MM.1S (cell line): ENCODE measurements around the gene UBL3.

ENCODE experiments used
- DNase-seq: peaks from one replicate; pipeline ENCODE4 v3.0.0-alpha.2; 2015
- H2AFZ ChIP-seq: fragments of 300-600 bp; sonication (generic); 2 replicates; pipeline ENCODE4 v1.6.0; 2016; ENCODE audit warnings: antibody characterized with exemption, low read length
- H3F3A ChIP-seq: fragments of 300-600 bp; sonication (generic); 2 replicates; pipeline ENCODE4 v1.6.1; 2016; ENCODE audit warnings: mild to moderate bottlenecking, antibody characterized with exemption, low read length, moderate library complexity, mixed read lengths; ENCODE audit not compliant: insufficient read depth
- H3K27ac ChIP-seq: fragments of 300-600 bp; sonication (generic); 2 replicates; pipeline ENCODE4 v1.5.1; 2016; ENCODE audit warnings: mild to moderate bottlenecking, low read length
- H3K27me3 ChIP-seq: fragments of 300-600 bp; sonication (generic); replicated peaks from 2 replicates; pipeline ENCODE4 v1.6.0; 2016; ENCODE audit warnings: low read length; ENCODE audit not compliant: insufficient read depth
- H3K36me3 ChIP-seq: fragments of 300-600 bp; sonication (generic); replicated peaks from 2 replicates; pipeline ENCODE4 v1.6.1; 2016; ENCODE audit warnings: mild to moderate bottlenecking, low read length, mixed read lengths; ENCODE audit not compliant: insufficient read depth
- H3K4me1 ChIP-seq: fragments of 300-600 bp; sonication (generic); 2 replicates; pipeline ENCODE4 v1.6.1; 2016; ENCODE audit warnings: low read length, mixed read lengths
- H3K4me2 ChIP-seq: fragments of 300-600 bp; sonication (generic); 2 replicates; pipeline ENCODE4 v1.6.0; 2016; ENCODE audit warnings: low read depth, low read length
- H3K4me3 ChIP-seq: fragments of 300-600 bp; sonication (generic); 2 replicates; pipeline ENCODE4 v1.5.1; 2016; ENCODE audit warnings: low read length, mixed read lengths
- H3K79me2 ChIP-seq: fragments of 300-600 bp; sonication (generic); 2 replicates; pipeline ENCODE4 v1.6.1; 2016; ENCODE audit warnings: mixed run types, low read length, mixed read lengths
- H3K9ac ChIP-seq: fragments of 300-600 bp; sonication (generic); 2 replicates; pipeline ENCODE4 v1.6.1; 2016; ENCODE audit warnings: low read length, mixed read lengths
- H3K9me2 ChIP-seq: fragments of 300-600 bp; sonication (generic); replicated peaks from 2 replicates; pipeline ENCODE4 v1.6.1; 2016; ENCODE audit warnings: mild to moderate bottlenecking, low read length, mixed read lengths; ENCODE audit not compliant: insufficient read depth
- H3K9me3 ChIP-seq: fragments of 300-600 bp; sonication (generic); replicated peaks from 2 replicates; pipeline ENCODE4 v1.6.1; 2016; ENCODE audit warnings: mild to moderate bottlenecking, low read length, mixed read lengths; ENCODE audit not compliant: insufficient read depth
- H4K20me1 ChIP-seq: fragments of 300-600 bp; sonication (generic); 2 replicates; pipeline ENCODE4 v1.6.1; 2016; ENCODE audit warnings: mild to moderate bottlenecking, low read length, moderate library complexity, mixed read lengths; ENCODE audit not compliant: insufficient read depth
- EZH2 ChIP-seq: fragments of 300-600 bp; sonication (generic); optimal IDR thresholded peaks from 2 replicates; pipeline ENCODE3; 2017; ENCODE audit warnings: low read depth, mild to moderate bottlenecking, antibody characterized with exemption, low read length, mixed read lengths
- EZH2phosphoT487 ChIP-seq: fragments of 300-600 bp; sonication (generic); IDR thresholded peaks from 2 replicates; pipeline ENCODE4 v1.6.1; 2018; ENCODE audit warnings: antibody characterized with exemption, low read length
- TF ChIP-seq, protein P1 (sequence below): fragments of 300-600 bp; sonication (generic); IDR thresholded peaks from 2 replicates; pipeline ENCODE4 v1.5.1; 2016; ENCODE audit warnings: antibody characterized with exemption, low read length, mixed read lengths

Gene UBL3

GRCh38 chr13:29815336-29815735, 35.1 kb downstream of the UBL3 start:
- no peaks in the 10 kb centered on the region for H3K9me3 ChIP-seq
- no peak overlapping the region for H3K4me3 ChIP-seq
- H4K20me1 ChIP-seq = no peaks in the 10 kb centered on the region
- H3K9me2 ChIP-seq = no peaks in the 10 kb centered on the region
- H3K4me1 ChIP-seq = peaks cover 7% of the 10 kb centered on the region
- 0 out of 2 replicates have a peak, but pooled peaks cover 4% of the 10 kb centered on the region for H3F3A ChIP-seq
- no peak for DNase-seq
- H3K27me3 ChIP-seq = no peaks in the 10 kb centered on the region
- no peak overlapping the region for H3K4me2 ChIP-seq
- H3K27ac ChIP-seq = no peak overlapping the region
- no peaks in the 10 kb centered on the region for H3K36me3 ChIP-seq
- H3K79me2 ChIP-seq = no peaks in the 10 kb centered on the region
- no peak overlapping the region for H2AFZ ChIP-seq
- H3K9ac ChIP-seq = no peak overlapping the region
- no peak for TF ChIP-seq EZH2
- TF ChIP-seq, protein P1, sequence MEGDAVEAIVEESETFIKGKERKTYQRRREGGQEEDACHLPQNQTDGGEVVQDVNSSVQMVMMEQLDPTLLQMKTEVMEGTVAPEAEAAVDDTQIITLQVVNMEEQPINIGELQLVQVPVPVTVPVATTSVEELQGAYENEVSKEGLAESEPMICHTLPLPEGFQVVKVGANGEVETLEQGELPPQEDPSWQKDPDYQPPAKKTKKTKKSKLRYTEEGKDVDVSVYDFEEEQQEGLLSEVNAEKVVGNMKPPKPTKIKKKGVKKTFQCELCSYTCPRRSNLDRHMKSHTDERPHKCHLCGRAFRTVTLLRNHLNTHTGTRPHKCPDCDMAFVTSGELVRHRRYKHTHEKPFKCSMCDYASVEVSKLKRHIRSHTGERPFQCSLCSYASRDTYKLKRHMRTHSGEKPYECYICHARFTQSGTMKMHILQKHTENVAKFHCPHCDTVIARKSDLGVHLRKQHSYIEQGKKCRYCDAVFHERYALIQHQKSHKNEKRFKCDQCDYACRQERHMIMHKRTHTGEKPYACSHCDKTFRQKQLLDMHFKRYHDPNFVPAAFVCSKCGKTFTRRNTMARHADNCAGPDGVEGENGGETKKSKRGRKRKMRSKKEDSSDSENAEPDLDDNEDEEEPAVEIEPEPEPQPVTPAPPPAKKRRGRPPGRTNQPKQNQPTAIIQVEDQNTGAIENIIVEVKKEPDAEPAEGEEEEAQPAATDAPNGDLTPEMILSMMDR = no peak

- no peaks in the 10 kb centered on the region for H3K36me3 ChIP-seq
- H3K4me3 ChIP-seq = no peak overlapping the region
- H3K4me2 ChIP-seq = no peak overlapping the region
- no peaks in the 10 kb centered on the region for H3K9me2 ChIP-seq
- no peak overlapping the region for H3K27ac ChIP-seq
- no peak overlapping the region for H2AFZ ChIP-seq
- no peaks in the 10 kb centered on the region for H4K20me1 ChIP-seq
- no peak for DNase-seq
- no peaks in the 10 kb centered on the region for H3K27me3 ChIP-seq
- H3F3A ChIP-seq = no peaks in the 10 kb centered on the region
- no peak overlapping the region for H3K9ac ChIP-seq
- H3K4me1 ChIP-seq = no peaks in the 10 kb centered on the region
- TF ChIP-seq, protein P1 = no peak
- no peak for TF ChIP-seq EZH2phosphoT487
- TF ChIP-seq EZH2 = no peak
- H3K79me2 ChIP-seq = no peaks in the 10 kb centered on the region
- H3K9me3 ChIP-seq = no peaks in the 10 kb centered on the region
Measured at GRCh38 chr13:29810898-29811297, 39.5 kb downstream of the UBL3 start.

- H3K9ac ChIP-seq = no peak overlapping the region
- TF ChIP-seq EZH2 (no peak), EZH2phosphoT487 (no peak)
- TF ChIP-seq, protein P1 = no peak
- DNase-seq = no peak
- no peaks in the 10 kb centered on the region for H3K79me2 ChIP-seq
- no peaks in the 10 kb centered on the region for H3K9me3 ChIP-seq
- H3K4me1 ChIP-seq = no peaks in the 10 kb centered on the region
- no peaks in the 10 kb centered on the region for H3K36me3 ChIP-seq
- no peaks in the 10 kb centered on the region for H4K20me1 ChIP-seq
- no peak overlapping the region for H3K4me2 ChIP-seq
- H2AFZ ChIP-seq = no peak overlapping the region
- H3K27me3 ChIP-seq = no peaks in the 10 kb centered on the region
- H3K27ac ChIP-seq = no peak overlapping the region
- H3K9me2 ChIP-seq = no peaks in the 10 kb centered on the region
- H3K4me3 ChIP-seq = no peak overlapping the region
- no peaks in the 10 kb centered on the region for H3F3A ChIP-seq
Measured at GRCh38 chr13:29810145-29810742, 40.2 kb downstream of the UBL3 start.
